Activated CD8-positive, alpha-beta memory T cell treated with anti-CD3 and anti-CD28 coated beads for 1 hour (primary cell): Measurements from ENCODE around the gene NDFIP1.

Experiments used
- DNase-seq, 2 donors: peaks; one replicate each; pipeline ENCODE4 v3.0.0-alpha.2; 2020; ENCODE audit warnings: low read depth in 1 of 2; ENCODE audit errors: extremely low read depth in 1 of 2

NDFIP1 gene

DNA sequence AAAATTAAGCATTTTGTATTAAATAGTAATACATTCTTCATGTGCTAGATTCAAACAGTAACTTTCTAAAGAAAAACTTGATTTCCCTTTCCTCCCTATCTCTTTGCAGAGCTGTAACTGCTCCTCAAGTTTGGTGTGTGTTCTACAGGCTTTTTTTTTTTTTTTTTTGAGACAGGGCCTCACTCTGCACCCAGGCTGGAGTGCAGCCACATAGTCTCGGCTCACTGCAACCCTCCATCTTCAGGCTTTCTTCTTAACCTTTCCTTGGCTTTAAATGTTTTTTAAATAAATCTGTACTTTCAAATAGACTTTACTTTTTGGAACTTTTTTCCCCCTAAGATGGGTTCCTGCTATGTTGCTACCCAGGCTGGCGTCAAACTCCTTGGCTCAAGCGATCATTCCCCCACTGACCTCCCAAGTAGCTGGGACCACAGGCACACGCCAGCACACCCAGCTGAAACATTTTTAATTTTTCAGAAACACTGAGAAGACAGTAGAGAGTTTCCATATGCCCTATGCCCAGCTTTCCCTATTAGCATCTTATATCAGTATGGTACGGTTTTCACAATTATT is 9.1 kb downstream of the NDFIP1 start:
- DNase-seq: no peak

DNA sequence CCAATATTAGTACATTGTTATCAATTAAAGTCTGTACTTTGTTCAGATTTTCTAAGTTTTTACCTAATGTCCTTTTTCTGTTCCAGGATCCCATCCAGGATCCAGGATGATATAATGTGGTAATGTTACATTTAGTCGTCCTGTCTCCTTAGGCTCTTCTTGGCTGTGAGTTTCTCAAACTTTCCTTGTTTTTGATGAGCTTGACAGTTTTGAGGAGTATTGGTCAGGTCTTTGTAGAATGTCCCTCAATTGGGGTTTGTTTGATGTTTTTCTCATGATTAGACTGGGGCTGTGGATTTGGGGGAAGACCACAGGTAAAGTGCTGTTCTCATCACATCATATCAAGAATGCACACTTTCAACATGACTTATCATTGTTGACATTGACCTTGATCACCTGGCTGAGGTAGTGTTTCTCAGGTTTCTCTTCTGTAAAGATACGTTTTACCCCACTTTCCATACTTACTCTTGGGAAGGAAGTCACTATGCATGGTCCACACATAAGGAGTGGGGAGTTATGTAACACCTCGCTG is 9.6 kb downstream of the NDFIP1 start:
- DNase-seq: no peak

DNA sequence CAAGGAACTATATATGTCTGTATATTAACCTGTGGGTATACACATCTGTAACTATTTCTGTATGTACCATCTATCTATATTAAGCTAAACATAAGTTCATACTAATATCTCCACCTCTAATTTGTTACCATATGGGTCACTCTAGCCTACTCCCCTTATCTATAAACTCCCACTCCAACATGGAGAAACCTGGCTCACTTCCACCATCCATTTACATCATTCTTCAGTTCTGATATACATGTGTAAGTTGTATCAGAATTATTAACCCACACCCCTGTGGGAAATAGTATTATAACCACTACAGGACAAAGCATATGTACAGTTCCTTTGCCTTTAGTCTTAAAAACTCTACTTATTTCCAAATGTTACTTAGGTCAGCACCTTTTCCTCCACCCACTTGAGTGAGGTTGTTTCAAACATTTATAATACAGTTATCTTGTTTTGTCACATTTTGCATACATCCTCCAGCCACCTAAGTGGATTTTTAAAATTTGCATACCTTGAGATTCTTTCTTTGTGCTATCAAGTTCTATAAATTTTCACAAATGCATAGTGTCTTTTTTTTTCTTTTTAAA is 10.6 kb downstream of the NDFIP1 start:
- no peak for DNase-seq

DNA sequence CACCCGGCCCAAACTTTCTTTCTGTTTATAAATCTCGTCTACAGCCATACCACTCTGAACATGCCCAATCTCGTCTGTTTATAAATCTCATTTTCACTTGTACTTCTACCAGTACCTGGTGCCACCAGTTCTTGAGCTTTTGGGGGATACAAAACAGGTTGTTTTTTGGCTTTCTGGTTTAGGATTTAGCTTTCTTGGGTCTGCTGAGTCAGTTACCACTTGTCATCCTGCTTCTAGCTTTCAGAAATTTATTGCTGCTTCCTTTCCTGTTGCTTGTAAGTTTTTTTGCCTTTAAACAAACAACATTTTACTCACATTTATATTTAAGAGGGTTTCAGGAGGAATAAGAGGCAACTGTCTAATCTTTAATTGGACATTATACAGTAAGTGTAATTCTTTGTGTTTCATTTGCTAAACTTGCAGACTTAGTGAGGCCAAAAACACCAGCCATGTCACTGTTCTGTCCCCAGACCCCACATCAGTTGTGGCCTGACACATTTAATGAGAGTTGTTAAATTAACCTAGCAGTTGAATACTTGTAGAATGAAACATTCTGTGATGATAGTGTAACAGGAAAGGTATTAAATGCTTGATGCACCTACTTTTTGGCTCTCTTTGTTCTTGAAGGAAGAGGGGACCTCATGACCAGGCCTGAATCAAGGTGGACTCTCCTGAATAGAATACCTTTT is 11.8 kb downstream of the NDFIP1 start:
- no peak for DNase-seq

DNA sequence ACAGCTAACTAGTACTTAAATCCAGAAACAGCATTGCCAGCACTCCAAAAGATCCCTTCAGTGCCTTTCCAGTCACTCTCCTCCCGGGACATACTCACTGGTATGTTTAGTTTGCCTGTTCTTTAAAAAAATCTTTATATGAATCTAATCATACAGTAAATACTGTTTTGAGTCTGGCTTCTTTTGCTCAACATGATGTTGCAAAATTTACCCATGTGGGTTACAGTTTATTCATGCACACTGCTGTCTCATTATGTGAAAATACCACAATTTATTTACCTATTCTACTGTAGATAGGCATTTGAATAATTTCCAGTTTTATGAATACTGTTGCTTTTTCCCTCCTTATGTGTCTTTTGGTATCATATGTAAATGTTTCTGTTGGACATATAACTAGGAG is 13.5 kb downstream of the NDFIP1 start:
- DNase-seq: no peak

DNA sequence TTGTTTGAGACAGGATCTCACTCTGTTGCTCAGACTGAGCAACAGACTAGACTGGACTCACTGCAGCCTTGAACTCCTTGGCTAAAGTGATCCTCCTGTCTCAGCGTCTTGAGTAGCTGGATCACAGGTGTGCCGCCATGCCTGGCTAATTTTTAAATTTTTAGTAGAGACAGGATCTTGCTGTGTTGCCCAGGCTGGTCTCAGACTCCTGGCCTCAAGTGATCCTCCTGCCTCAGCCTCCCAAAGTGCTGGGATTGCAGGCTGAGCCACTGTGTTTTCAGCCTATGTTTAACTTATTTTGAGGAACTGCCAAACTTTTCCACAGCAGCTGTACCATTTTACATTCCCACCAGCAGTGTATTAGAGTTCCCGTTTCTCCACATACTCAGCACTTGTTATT is 16.8 kb downstream of the NDFIP1 start:
- DNase-seq: no peak

DNA sequence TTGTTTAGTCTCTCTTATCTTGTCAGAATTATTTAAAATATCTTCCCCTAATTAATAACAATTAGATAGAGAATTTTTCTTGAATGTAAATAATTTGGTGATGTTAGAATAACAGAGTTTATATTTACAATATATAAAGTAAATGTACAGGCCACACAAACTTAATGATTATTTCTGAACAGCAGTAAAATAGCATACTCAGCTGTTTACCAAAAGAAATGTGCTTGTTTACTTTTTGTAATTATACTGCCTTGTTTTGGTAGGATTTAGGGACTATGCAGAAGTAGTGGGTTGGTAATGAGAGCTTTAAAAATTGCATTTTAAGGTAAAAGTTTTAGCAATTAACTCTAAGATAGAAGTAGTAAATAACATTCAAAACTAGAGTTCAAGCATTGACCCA is 17.4 kb downstream of the NDFIP1 start:
- DNase-seq: no peak

DNA sequence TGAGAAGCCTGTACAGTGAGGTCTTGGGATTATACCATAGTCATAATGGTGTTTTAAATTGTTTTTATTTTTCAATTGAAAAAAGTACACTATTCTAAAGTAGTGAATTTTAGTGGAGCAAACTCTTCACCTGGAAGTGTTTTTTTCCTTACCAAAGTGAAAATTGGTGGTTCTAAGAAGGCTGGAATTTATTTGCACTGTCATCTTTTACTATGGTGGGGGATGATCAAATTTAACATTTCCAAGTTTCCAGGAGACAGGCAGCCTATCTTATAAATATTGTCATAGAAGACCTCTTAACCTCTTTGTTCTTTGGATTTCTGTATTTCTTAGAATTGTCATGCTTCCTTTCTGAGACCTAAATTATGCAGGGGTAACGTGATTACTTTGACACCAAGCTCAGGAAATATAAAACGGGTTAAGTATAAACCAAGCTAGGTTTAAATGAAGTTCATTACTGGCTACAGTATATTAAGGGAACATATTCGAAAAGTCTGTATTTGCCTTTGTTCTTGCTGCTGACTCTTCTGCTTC is 20.2 kb downstream of the NDFIP1 start:
- no peak for DNase-seq

DNA sequence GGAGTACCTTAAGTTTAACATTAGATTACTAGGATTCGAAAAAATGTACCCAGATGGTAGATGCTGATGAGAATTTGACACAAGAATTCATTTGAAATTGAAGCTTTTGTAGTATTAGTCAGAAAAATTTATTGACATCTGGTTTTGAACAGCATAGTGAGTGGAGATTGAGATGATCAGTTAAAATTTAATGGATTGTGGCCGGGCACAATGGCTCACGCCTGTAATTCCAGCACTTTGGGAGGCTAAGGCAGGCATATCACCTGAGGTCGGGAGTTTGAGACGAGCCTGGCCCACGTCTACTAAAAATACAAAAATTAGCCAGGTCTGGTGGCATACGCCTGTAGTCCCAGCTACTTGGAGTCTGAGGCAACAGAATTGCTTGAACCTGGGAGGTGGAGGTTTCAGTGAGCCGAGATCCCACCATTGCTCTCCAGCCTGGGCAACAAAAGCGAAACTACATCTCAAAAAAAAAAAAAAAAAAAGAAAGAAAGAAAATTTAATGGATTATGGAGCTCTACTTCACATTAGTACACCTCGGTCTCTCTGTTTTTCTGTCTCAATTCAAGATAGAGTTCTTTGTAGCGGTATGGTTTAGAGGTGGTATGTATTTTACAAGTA is 21.0 kb downstream of the NDFIP1 start:
- DNase-seq: no peak

DNA sequence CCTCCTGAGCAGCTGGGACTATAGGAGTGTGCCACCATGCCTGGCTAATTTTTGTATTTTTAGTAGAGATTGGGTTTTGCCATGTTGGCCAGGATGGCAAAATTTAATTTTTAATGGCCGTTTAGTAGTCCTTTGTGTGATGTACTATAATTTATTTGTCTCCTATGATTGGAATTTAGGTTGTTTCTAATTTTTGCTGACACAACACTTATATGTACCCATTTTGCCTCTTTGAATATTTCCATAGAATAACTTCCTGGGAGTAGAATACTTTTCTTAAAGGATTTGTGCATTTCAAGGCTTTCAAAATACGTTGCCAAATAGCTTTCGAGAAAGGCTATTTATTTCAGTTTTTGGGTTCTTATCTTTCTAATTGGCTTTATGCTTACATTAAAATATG is 22.8 kb downstream of the NDFIP1 start:
- DNase-seq: no peak

DNA sequence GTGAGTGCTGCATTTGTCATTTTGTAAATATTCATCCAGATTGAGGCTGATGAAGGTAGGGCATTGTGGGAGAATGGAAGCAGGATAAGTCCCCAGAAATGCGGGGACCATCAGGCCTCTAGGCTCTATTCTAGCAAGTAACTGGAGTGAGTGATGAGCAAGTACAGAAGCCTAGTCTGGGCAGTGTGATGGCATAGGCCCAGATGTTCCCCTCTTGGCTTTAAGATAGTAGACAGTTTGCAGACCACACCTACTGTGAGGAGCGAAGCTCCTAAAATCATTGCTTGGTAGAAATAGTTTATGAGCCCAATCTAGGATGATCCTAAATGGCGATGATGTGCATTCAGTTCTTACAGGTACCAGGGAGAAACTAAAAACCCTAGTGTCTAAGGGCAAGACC is 24.3 kb downstream of the NDFIP1 start:
- no peak for DNase-seq

DNA sequence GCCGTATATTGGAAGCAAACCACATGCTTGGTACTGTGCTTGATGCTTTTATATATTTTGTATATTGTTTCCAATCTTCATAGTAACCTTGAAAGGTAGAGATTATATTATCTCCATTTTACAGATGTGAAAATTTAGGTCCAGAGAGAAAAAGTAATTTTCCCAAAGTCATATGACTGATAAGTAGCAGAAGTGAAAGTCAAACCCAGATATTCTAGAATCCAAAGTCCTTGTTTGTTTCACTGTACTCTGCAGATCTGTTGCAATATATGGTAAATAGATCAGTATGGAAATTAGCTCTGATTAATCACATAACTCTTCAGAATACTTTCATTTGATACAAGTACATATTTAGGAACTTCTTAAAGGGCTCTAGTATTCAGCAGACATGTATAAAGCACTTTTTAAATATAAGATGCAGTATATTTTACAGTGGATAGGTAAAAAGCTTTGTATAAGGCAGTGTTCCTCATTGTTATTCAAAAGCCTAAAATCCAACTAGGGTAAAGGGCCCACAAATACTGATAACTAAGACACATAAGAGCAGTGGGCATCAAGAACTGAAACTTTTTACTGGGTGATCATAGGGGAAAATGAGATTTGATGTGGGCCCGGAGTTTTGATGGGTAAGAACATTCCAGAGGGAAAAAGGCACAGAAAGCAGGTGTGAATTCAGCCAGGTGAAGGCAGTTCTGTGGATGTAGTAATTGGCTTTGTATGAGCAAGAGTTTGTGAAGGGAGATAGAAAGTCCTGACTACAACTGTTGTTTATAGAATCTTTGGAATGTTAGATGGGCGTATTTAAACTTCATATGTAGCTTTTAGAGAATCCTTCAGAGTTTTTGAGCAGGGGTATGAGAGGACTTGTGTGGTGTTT is 25.0 kb downstream of the NDFIP1 start:
- no peak for DNase-seq

DNA sequence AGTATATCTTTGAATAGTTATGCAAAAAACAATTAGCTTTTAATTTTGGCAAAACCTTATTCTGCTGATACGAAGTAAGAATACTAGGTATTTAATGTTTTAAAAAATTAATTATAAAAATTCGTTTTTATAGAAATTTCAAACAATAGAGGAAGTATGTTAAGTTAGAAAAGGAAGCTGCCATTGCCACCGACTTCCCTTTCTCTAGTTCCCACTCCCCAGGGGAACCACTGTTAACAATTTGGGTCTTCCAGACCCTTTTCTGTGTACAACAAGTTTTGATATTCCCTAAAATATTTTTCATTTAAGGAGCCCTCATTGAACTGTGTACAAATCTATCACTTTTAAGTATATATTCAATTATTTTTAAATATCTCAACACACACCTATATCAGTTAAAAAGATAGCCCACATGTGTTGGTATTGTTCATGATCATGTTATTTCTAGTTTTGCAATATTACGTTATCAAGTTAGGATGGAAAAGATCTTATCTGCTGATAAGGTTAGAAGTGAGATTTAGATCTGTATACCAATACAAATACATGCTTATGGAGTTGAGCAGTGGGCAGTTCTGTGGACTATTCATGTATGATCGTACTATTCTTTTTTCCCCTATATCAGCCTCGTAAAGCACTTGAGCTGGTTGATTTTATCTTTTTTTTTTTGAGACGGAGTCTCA is 25.9 kb downstream of the NDFIP1 start:
- DNase-seq: no peak

DNA sequence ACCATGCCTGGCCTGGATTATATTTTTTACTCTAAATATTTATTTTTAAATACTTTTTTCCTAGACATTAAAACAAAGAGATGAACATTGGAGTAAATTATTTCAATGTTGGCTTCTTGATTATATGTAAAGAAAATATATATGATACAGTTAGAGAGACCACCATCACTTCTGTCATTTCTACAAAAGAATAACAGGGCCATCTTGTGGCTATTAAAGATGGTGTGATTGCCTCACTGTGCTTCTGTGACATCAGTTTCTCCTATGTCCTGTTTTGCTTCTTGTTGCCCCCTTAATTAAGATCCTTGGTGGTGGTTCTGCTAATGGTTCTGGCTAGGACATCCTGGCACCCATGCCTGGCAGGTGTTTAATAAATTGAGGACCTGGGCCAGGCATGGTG is 32.9 kb downstream of the NDFIP1 start:
- DNase-seq: no peak

DNA sequence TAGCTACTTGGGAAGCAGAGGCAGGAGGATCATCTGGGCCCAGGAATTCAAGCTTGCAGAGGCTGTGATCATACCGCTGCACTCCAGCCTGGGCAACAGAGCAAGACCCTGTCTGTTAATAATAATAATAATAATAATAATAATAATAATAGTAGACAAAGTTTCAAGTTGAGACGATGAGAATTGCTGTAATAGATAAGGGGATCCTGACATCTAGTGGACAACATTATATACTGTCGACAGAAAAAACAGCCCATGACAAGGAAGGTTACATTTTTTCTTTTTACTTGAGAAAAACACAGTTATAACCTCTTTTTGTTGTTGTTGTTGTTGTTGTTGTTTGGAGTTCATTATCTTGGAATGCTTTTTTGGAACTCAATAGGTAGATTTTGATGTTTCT is 35.3 kb downstream of the NDFIP1 start:
- DNase-seq: no peak

DNA sequence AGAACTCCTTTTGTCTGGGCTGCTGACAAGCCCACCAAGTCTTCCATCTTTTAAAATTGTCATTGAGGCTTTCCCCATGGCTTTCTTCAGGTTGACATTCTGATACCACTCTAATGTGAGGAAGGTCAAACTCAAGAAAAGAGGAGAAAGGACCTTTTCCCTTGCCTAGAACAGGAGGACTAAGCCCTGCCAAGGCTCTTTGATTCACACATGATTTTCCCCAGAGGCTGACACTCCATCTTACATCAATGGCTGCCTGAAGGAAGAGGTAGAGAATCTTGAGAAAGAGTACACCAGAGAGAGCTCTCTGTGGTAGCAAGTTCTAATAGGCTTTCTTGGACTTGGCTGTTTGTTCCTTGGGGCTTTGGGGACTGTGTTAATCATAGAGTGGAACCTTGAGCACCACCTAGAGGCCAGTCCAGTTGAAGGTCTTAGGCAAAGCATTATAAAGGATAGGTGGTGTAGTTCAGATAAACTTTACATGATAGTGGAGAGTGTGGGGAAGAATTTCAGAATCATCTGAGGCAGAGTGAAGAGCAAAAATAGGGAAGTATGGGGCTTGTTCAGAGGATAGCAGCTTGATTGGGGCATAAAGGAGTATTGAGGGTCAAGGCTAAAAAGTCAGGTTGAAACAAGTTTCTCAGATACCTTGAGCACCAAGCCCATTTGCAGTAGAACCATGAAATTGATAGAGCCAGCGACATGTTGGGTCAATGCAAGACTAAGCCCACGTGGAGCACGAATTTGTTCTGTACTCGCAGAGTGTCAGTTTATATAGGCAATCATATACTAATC is 36.7 kb downstream of the NDFIP1 start:
- peak; percentile 14 to 27 for DNase-seq

DNA sequence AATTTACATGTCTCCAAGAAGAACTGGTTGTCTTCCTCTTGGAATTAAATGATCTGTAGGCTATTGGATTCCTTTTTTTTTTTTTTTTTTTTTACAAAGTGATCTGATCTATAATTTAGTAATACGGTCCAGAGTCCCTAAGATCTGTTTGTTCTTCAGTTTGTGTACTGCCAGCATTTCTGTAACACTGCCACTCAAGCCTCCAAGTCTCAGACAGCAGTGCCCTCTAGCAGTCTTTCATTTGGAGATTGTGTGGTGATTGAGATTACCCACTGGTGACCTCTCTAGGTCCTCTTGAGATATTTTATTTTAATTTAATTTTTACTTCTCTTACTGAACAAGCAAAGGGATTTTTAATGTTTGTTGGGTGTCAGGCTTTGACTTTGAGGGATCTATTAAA is 40.8 kb downstream of the NDFIP1 start:
- DNase-seq: no peak

DNA sequence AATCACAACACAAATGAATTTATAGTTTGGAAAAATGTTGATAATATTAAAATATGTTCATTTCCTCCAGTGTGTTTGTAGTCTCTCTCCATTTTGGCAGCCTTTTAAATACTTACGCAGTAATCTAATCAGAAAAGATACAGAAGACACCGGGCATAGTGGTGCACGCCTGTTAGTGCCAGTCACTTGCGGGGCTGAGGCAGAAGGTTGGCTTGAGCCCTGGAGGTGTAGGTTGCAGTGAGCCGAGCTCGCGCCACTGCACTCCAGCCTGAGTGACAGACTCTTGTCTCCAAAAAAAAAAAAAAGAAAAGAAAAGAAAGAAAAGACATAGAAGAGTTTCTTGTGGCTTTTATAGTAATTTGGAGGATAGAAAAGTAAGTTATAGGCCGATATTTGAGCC is 41.9 kb downstream of the NDFIP1 start:
- no peak for DNase-seq
